ENCODE data around the gene LRMDA.
A peak's percentile ranks its signal among the peaks of the same experiment; 100 is the strongest.

The LRMDA gene

GRCh38 chr10:76185471-76186301, 754.3 kb downstream of the LRMDA start:
- Histone ChIP-seq H3K9ac (no peak overlapping the region), H3K9me3 (replicated peaks in 1 of 11) (no peaks in the 10 kb centered on the region), H3K27ac (no peak overlapping the region), H3K4me3 (no peak overlapping the region), H3K27me3 (no peaks in the 10 kb centered on the region), H4K20me1 (no peaks in the 10 kb centered on the region), H3K4me1 (no peaks in the 10 kb centered on the region; a peak in 1 of 20 replicates), H3K4me2 (no peak overlapping the region), H3K36me3 (no peaks in the 10 kb centered on the region)
- TF ChIP-seq Cebpa-rat (IDR thresholded peaks at IDR 0.05), result no peak

DNA sequence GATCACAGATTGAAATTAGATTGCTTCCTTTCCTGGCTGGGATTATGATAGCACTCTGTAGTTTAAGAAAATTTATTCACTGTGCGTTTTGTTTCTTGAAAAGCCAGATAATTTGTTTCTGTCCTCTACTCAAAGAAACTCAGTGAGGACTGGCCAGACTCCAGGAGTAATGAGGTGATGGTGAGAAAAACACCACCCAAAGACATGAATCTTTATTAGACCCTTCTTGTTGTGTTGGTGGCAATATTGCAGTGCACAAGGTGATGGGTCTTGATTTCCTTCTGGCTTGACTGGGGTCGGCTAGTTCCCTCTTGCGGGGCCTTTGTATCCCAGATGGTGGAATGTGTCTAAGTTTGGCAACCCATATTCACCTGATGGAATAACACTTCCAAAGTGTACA, 756.8 kb downstream of the LRMDA start:
- Histone ChIP-seq H3K9ac (no peak overlapping the region), H4K20me1 (no peaks in the 10 kb centered on the region), H3K4me3 (no peak overlapping the region), H3K27me3 (no peaks in the 10 kb centered on the region), H3K4me1 (no peaks in the 10 kb centered on the region; a peak in 1 of 20 replicates), H3K36me3 (no peaks in the 10 kb centered on the region), H3K27ac (no peak overlapping the region), H3K4me2 (no peak overlapping the region), H3K9me3 (replicated peaks in 1 of 11) (no peaks in the 10 kb centered on the region)
- TF ChIP-seq Cebpa-rat (IDR thresholded peaks at IDR 0.05), result no peak

GRCh38 chr10:76190634-76191270, 759.3 kb downstream of the LRMDA start:
- no peak for TF ChIP-seq Cebpa-rat (IDR thresholded peaks at IDR 0.05)
- Histone ChIP-seq H3K36me3 (no peaks in the 10 kb centered on the region), H4K20me1 (no peaks in the 10 kb centered on the region), H3K27ac (no peak overlapping the region), H3K4me2 (no peak overlapping the region), H3K4me3 (no peak overlapping the region), H3K27me3 (no peaks in the 10 kb centered on the region), H3K9me3 (replicated peaks in 1 of 11) (no peaks in the 10 kb centered on the region), H3K9ac (no peak overlapping the region), H3K4me1 (peaks cover 0 to 8% (median 0%) of the 10 kb centered on the region in 10 experiments; a peak in 7 of 20 replicates)

DNA sequence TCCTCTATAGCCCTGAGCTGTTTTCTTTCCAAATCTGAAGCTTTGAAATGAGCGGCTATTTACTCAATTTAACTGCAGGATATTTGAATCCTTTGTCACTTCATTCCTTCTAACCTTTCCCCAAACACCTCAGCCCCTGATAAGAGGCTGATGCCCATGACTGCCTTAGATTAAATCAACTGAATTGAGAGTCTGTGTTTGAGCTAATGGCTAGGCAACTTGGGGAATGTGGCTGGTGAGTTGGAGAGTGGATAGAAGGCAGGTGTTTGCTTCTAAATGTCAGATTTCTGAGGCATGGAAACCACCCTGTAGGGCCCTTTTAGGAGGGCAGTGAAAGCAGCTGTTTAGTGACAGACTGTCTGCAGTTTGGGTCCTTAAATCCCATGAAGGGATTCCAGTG, 759.9 kb downstream of the LRMDA start:
- no peaks in the 10 kb centered on the region for H4K20me1 ChIP-seq
- no peak overlapping the region for H3K4me3 ChIP-seq
- no peak overlapping the region for H3K27ac ChIP-seq
- H3K27me3 ChIP-seq, result no peaks in the 10 kb centered on the region
- TF ChIP-seq Cebpa-rat (IDR thresholded peaks at IDR 0.05), result no peak
- H3K36me3 ChIP-seq, result no peaks in the 10 kb centered on the region
- H3K9ac ChIP-seq, result no peak overlapping the region
- H3K4me1 ChIP-seq, result peaks cover 0 to 13% (median 2%) of the 10 kb centered on the region in 10 experiments; a peak in 9 of 20 replicates
- no peak overlapping the region for H3K4me2 ChIP-seq
- H3K9me3 ChIP-seq (replicated peaks in 1 of 11), result no peaks in the 10 kb centered on the region

DNA sequence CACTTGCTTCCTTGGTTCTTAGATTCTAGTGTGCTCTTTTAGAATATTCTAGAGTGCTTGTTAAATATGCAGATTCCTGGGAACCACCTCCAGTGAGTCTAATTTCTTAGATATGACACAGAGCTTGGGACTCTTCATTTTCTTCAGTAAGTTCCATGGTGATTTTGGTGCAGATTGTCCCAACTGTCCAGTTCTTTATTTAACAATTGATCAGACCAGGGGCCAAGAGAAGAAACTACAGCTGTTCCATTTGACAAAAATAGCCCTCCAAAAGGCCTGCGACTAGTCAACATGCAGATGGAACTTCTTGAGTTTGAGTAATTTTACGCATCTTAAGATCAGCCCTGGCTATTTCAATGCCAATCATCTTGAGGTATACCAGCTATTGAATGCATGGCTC, 760.7 kb downstream of the LRMDA start:
- peaks cover 0 to 19% (median 2%) of the 10 kb centered on the region in 10 experiments; a peak in 9 of 20 replicates for H3K4me1 ChIP-seq

GRCh38 chr10:76192694-76193320, 761.4 kb downstream of the LRMDA start:
- H3K27me3 ChIP-seq, result no peaks in the 10 kb centered on the region
- no peak for TF ChIP-seq Cebpa-rat (IDR thresholded peaks at IDR 0.05)
- H3K36me3 ChIP-seq, result no peaks in the 10 kb centered on the region
- H4K20me1 ChIP-seq, result no peaks in the 10 kb centered on the region
- H3K4me1 ChIP-seq, result peaks cover 0 to 19% (median 2%) of the 10 kb centered on the region in 10 experiments; a peak in 8 of 20 replicates
- no peak overlapping the region for H3K27ac ChIP-seq
- no peaks in the 10 kb centered on the region for H3K9me3 ChIP-seq (replicated peaks in 1 of 11)
- no peak overlapping the region for H3K4me2 ChIP-seq
- H3K9ac ChIP-seq, result no peak overlapping the region
- H3K4me3 ChIP-seq, result no peak overlapping the region

More for the DNA sequence above, 760.7 kb downstream of the LRMDA start:
- Histone ChIP-seq H3K9me3 (replicated peaks in 1 of 11) (no peaks in the 10 kb centered on the region), H3K27ac (no peak overlapping the region), H4K20me1 (no peaks in the 10 kb centered on the region), H3K27me3 (no peaks in the 10 kb centered on the region), H3K36me3 (no peaks in the 10 kb centered on the region), H3K9ac (no peak overlapping the region), H3K4me2 (no peak overlapping the region), H3K4me3 (no peak overlapping the region)
- TF ChIP-seq Cebpa-rat (IDR thresholded peaks at IDR 0.05), result no peak

DNA sequence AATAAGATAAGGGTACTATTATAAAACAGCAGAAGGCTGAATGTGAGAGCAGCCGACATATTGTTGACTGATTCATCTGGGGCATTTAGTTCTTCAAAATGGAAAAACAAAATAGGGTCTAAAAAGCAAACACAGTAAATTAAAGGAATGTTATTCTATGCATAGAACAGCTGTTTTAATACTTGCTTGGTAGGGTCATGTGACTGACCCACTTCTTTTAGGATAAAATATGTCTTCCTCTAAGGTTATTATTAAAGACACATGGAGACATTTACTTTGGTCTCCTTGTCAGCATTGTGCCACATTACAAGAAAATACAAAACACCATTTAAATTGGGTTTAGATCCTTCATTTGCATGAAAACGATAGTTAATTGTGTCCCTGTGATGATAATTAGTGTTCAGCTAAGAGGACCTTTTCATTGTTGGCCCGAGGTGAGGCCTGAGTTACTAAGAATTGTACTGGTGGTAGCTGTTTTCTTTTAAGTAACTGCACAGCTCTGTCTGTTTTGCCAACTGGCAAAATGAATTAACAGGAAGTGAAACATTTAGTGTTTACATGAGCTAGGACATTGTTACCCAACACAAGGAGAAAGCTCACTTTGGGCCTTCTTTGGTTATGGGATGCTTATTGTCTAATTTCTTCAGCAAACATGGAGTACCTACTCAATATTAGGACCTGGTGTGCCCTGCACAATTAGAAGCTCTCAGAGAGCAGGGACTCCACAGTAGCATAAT, 764.4 kb downstream of the LRMDA start:
- H3K36me3 ChIP-seq, result no peaks in the 10 kb centered on the region
- peak overlapping the region in 4 of 11 experiments; percentile 11 to 58 (median 34); a peak in 7 of 22 replicates for H3K4me2 ChIP-seq
- no peak for TF ChIP-seq Cebpa-rat (IDR thresholded peaks at IDR 0.05)

DNA sequence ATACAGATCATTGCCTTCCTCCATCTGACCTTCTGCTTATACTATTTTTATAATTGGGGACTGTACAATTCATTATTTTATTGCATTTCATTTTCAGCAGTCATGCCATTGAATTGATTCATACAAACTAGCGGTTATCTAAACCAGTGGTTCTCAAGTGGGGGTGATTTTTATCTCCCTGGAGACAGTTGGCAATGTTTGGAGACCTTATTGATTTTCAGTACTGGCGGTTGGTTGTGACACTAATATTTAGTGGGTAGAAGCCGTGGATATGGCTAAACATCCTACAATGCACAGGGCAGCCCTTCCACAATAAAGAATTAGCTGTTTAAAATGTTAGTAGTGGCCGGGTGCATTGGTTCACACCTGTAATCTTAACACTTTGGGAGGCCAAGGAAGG, 765.9 kb downstream of the LRMDA start:
- Histone ChIP-seq H3K4me2 (no peak overlapping the region), H3K9ac (no peak overlapping the region), H3K4me3 (no peak overlapping the region), H3K36me3 (no peaks in the 10 kb centered on the region), H3K4me1 (peaks cover 0 to 23% (median 2%) of the 10 kb centered on the region in 10 experiments; a peak in 8 of 20 replicates), H3K27ac (no peak overlapping the region), H3K9me3 (replicated peaks in 1 of 11) (no peaks in the 10 kb centered on the region), H4K20me1 (no peaks in the 10 kb centered on the region), H3K27me3 (no peaks in the 10 kb centered on the region)
- no peak for TF ChIP-seq Cebpa-rat (IDR thresholded peaks at IDR 0.05)

More for the DNA sequence above, 764.4 kb downstream of the LRMDA start:
- H3K4me1 ChIP-seq, result peaks cover 0 to 19% (median 2%) of the 10 kb centered on the region in 10 experiments; a peak in 8 of 20 replicates
- H3K27ac ChIP-seq, result peak overlapping the region in 5 of 11 experiments; percentile 18 to 60 (median 39); a peak in 10 of 22 replicates
- no peaks in the 10 kb centered on the region for H3K9me3 ChIP-seq (replicated peaks in 1 of 11)
- H4K20me1 ChIP-seq, result no peaks in the 10 kb centered on the region
- H3K27me3 ChIP-seq, result no peaks in the 10 kb centered on the region
- H3K4me3 ChIP-seq, result no peak overlapping the region
- H3K9ac ChIP-seq, result no peak overlapping the region

All from BLaER1 treated with 17β-estradiol and CSF1 and Interleukin-3, amounts not matched to agents 10 nM and 100 nM (cell line).